Measurements from ENCODE around the gene DUOX1. TPM values are rescaled to one million over a fixed set of nuclear protein-coding genes. Genes with fewer than 3 reads are reported as not detected.
"Not testable (repeated sequence)": the region's sequence is repeated elsewhere in the genome, so short reads cannot be mapped to it uniquely, and the experiment has no call there.

Gene DUOX1
- total RNA-seq, 8 experiments from 2014 or later = 0.72 to 3.0 (median 1.4) TPM

GRCh38 chr15:45132844-45133560 is 3.2 kb downstream of the DUOX1 start:
- WGBS, 10 experiments = 33 to 100% (median 80%) methylated on average over 1 to 3 of the region's 3 CpGs; no CpG with 5 or more reads in 5 of the 10 experiments
- ATAC-seq (replicated peaks in 6 of 8) = peak in 2 of 8 experiments; percentile 47 to 48
- in situ Hi-C loops (cut with MboI; ENCODE audit: low pct_unique_long_range_greater_than_20kb in 2 of 9, low sequenced_read_pairs in 9 of 9, unreplicated experiment in 9 of 9) = no loop called here
- Histone ChIP-seq H3K4me1 (replicated peaks in 1 of 2) (peaks cover 0 to 4% of the 10 kb centered on the region in 2 donors), H3K4me3 (no peak overlapping the region), H3K27ac (no peak overlapping the region)

GRCh38 chr15:45133561-45133920 is 3.7 kb downstream of the DUOX1 start:
- Histone ChIP-seq H3K4me1 (replicated peaks in 1 of 2) (peaks cover 0 to 4% of the 10 kb centered on the region in 2 donors), H3K4me3 (no peak overlapping the region), H3K27ac (no peak overlapping the region)
- WGBS, 10 experiments = 0 to 89% (median 43%) methylated on average over 1 to 4 of the region's 5 CpGs; no CpG with 5 or more reads in 4 of the 10 experiments
- ATAC-seq (replicated peaks in 6 of 8) = no peak
- in situ Hi-C loops (cut with MboI; ENCODE audit: low pct_unique_long_range_greater_than_20kb in 2 of 9, low sequenced_read_pairs in 9 of 9, unreplicated experiment in 9 of 9) = no loop called here

GRCh38 chr15:45134046-45134445 is 4.3 kb downstream of the DUOX1 start:
- in situ Hi-C loops (cut with MboI; ENCODE audit: low pct_unique_long_range_greater_than_20kb in 2 of 9, low sequenced_read_pairs in 9 of 9, unreplicated experiment in 9 of 9) = no loop called here
- Histone ChIP-seq H3K27ac (no peak overlapping the region), H3K4me3 (no peak overlapping the region), H3K4me1 (replicated peaks in 1 of 2) (peaks cover 0 to 4% of the 10 kb centered on the region in 2 donors)
- WGBS, 10 experiments = 40 to 100% (median 81%) methylated on average over 1 to 5 of the region's 7 CpGs; no CpG with 5 or more reads in 3 of the 10 experiments
- ATAC-seq (replicated peaks in 6 of 8) = no peak

GRCh38 chr15:45134682-45135604 is 5.1 kb downstream of the DUOX1 start:
- Histone ChIP-seq H3K4me1 (replicated peaks in 1 of 2) (peaks cover 0 to 4% of the 10 kb centered on the region in 2 donors), H3K4me3 (peak overlapping the region in 3 of 5 donors; percentile 2 to 26 (median 21)), H3K27ac (no peak overlapping the region)
- in situ Hi-C loops (cut with MboI; ENCODE audit: low pct_unique_long_range_greater_than_20kb in 2 of 9, low sequenced_read_pairs in 9 of 9, unreplicated experiment in 9 of 9) = no loop called here
- ATAC-seq (replicated peaks in 6 of 8) = peak in 6 of 8 experiments; percentile 67 to 86 (median 78)
- 0 to 33% (median 19%) methylated on average over 1 to 7 of the region's 57 CpGs; no CpG with 5 or more reads in 5 of the 10 experiments for WGBS, 10 experiments

GRCh38 chr15:45135705-45136377 is 6.0 kb downstream of the DUOX1 start:
- in situ Hi-C loops (cut with MboI; ENCODE audit: low pct_unique_long_range_greater_than_20kb in 2 of 9, low sequenced_read_pairs in 9 of 9, unreplicated experiment in 9 of 9); H3K4me3 ChIP-seq; H3K27ac ChIP-seq; H3K4me1 ChIP-seq (replicated peaks in 1 of 2): not testable (repeated sequence)
- ATAC-seq (replicated peaks in 6 of 8) = peak in 3 of 8 experiments; percentile 16 to 36 (median 24)
- no CpG with 5 or more reads among the region's 37 CpGs for WGBS, 10 experiments

GRCh38 chr15:45136378-45136764 is 6.6 kb downstream of the DUOX1 start:
- 29 to 71% methylated on average over 1 to 4 of the region's 10 CpGs; no CpG with 5 or more reads in 8 of the 10 experiments for WGBS, 10 experiments
- H3K4me1 ChIP-seq (replicated peaks in 1 of 2) = peaks cover 0 to 4% of the 10 kb centered on the region in 2 donors
- H3K27ac ChIP-seq = no peak overlapping the region
- H3K4me3 ChIP-seq = no peak overlapping the region
- peak in 3 of 8 experiments; percentile 21 to 26 (median 24) for ATAC-seq (replicated peaks in 6 of 8)
- in situ Hi-C loops (cut with MboI; ENCODE audit: low pct_unique_long_range_greater_than_20kb in 2 of 9, low sequenced_read_pairs in 9 of 9, unreplicated experiment in 9 of 9) = no loop called here

GRCh38 chr15:45137703-45138102 is 7.9 kb downstream of the DUOX1 start:
- H3K4me3 ChIP-seq = no peak overlapping the region
- peaks cover 0 to 4% of the 10 kb centered on the region in 2 donors for H3K4me1 ChIP-seq (replicated peaks in 1 of 2)
- in situ Hi-C loops (cut with MboI; ENCODE audit: low pct_unique_long_range_greater_than_20kb in 2 of 9, low sequenced_read_pairs in 9 of 9, unreplicated experiment in 9 of 9) = no loop called here
- H3K27ac ChIP-seq = no peak overlapping the region
- 17 to 92% (median 83%) methylated on average over 1 to 7 of the region's 8 CpGs; no CpG with 5 or more reads in 7 of the 10 experiments for WGBS, 10 experiments
- ATAC-seq (replicated peaks in 6 of 8) = no peak

- in situ Hi-C loops (cut with MboI; ENCODE audit: low pct_unique_long_range_greater_than_20kb in 2 of 9, low sequenced_read_pairs in 9 of 9, unreplicated experiment in 9 of 9) = no loop called here
- no peak for ATAC-seq (replicated peaks in 6 of 8)
- H3K27ac ChIP-seq = no peak overlapping the region
- 59 to 76% methylated on average over 3 to 4 of the region's 12 CpGs; no CpG with 5 or more reads in 8 of the 10 experiments for WGBS, 10 experiments
- H3K4me1 ChIP-seq (replicated peaks in 1 of 2) = peaks cover 0 to 4% of the 10 kb centered on the region in 2 donors
- no peak overlapping the region for H3K4me3 ChIP-seq
Measured at GRCh38 chr15:45138814-45139765, 9.3 kb downstream of the DUOX1 start.

- Histone ChIP-seq H3K27ac (no peak overlapping the region), H3K4me3 (no peak overlapping the region), H3K4me1 (replicated peaks in 1 of 2) (peaks cover 0 to 4% of the 10 kb centered on the region in 2 donors)
- ATAC-seq (replicated peaks in 6 of 8) = no peak
- in situ Hi-C loops (cut with MboI; ENCODE audit: low pct_unique_long_range_greater_than_20kb in 2 of 9, low sequenced_read_pairs in 9 of 9, unreplicated experiment in 9 of 9) = no loop called here
- 95 to 100% (median 96%) methylated on average over 3 to 5 of the region's 6 CpGs; no CpG with 5 or more reads in 6 of the 10 experiments for WGBS, 10 experiments
Measured at GRCh38 chr15:45139770-45140169, 10.0 kb downstream of the DUOX1 start.

- peak in 2 of 8 experiments; percentile 70 to 74 for ATAC-seq (replicated peaks in 6 of 8)
- H3K27ac ChIP-seq = no peak overlapping the region
- in situ Hi-C loops (cut with MboI; ENCODE audit: low pct_unique_long_range_greater_than_20kb in 2 of 9, low sequenced_read_pairs in 9 of 9, unreplicated experiment in 9 of 9) = no loop called here
- H3K4me1 ChIP-seq (replicated peaks in 1 of 2) = no peaks in the 10 kb centered on the region
- no peak overlapping the region for H3K4me3 ChIP-seq
- 60 to 100% (median 95%) methylated on average over 1 to 5 of the region's 10 CpGs for WGBS, 10 experiments
Measured at GRCh38 chr15:45140557-45141250, 10.9 kb downstream of the DUOX1 start.

- ATAC-seq (replicated peaks in 6 of 8) = no peak
- no peaks in the 10 kb centered on the region for H3K4me1 ChIP-seq (replicated peaks in 1 of 2)
- 58 to 87% (median 76%) methylated on average over 2 to 4 of the region's 5 CpGs; no CpG with 5 or more reads in 7 of the 10 experiments for WGBS, 10 experiments
- no peak overlapping the region for H3K4me3 ChIP-seq
- in situ Hi-C loops (cut with MboI; ENCODE audit: low pct_unique_long_range_greater_than_20kb in 2 of 9, low sequenced_read_pairs in 9 of 9, unreplicated experiment in 9 of 9) = no loop called here
- no peak overlapping the region for H3K27ac ChIP-seq
Measured at GRCh38 chr15:45141386-45141785, 11.6 kb downstream of the DUOX1 start.
